Loucy (cell line): ENCODE data around the gene HEXIM2.

Experiments
- H2AFZ ChIP-seq: fragments of 200-600 bp; sonication (generic); 2 replicates; pipeline ENCODE4 v1.6.0; 2016; ENCODE audit warnings: antibody characterized with exemption, mild to moderate bottlenecking, low read length, moderate library complexity
- H3F3A ChIP-seq: fragments of 200-600 bp; 2 replicates; pipeline ENCODE4 v1.6.0; 2016; ENCODE audit warnings: antibody characterized with exemption, low read depth, mild to moderate bottlenecking
- H3K27me3 ChIP-seq: fragments of 200-600 bp; sonication (generic); 2 replicates; pipeline ENCODE4 v1.6.1; 2014; ENCODE audit warnings: low read length, mild to moderate bottlenecking; ENCODE audit not compliant: insufficient read depth, poor library complexity, severe bottlenecking
- H3K36me3 ChIP-seq: fragments of 200-600 bp; sonication (generic); 2 replicates; pipeline ENCODE4 v1.6.1; 2016; ENCODE audit warnings: low read length; ENCODE audit not compliant: insufficient read depth
- H3K4me1 ChIP-seq: fragments of 200-600 bp; sonication (generic); 2 replicates; pipeline ENCODE4 v1.5.1; 2014; ENCODE audit warnings: low read length, mild to moderate bottlenecking; ENCODE audit not compliant: insufficient read depth, poor library complexity, severe bottlenecking
- H3K4me2 ChIP-seq: fragments of 200-600 bp; sonication (generic); 2 replicates; pipeline ENCODE4 v1.6.0; 2014; ENCODE audit warnings: antibody characterized with exemption, low read length, low read depth, mild to moderate bottlenecking; ENCODE audit not compliant: poor library complexity, severe bottlenecking
- H3K4me3 ChIP-seq: fragments of 200-600 bp; sonication (generic); 2 replicates; pipeline ENCODE4 v1.5.1; 2014; ENCODE audit warnings: low read length, mild to moderate bottlenecking, mixed read lengths; ENCODE audit not compliant: poor library complexity, severe bottlenecking
- H3K79me2 ChIP-seq: fragments of 200-600 bp; sonication (generic); 2 replicates; pipeline ENCODE4 v1.6.1; 2014; ENCODE audit warnings: low read length; ENCODE audit not compliant: insufficient read depth
- H3K9ac ChIP-seq: fragments of 200-600 bp; sonication (generic); 2 replicates; pipeline ENCODE4 v1.6.0; 2014; ENCODE audit warnings: mild to moderate bottlenecking, low read depth, low read length, moderate library complexity; ENCODE audit not compliant: poor library complexity, severe bottlenecking
- H3K9me2 ChIP-seq: fragments of 200-600 bp; sonication (generic); replicated peaks from 2 replicates; pipeline ENCODE4 v1.6.1; 2016; ENCODE audit warnings: low read depth, low read length, mixed read lengths
- H3K9me3 ChIP-seq: fragments of 200-600 bp; sonication (generic); 2 replicates; pipeline ENCODE4 v1.6.1; 2014; ENCODE audit warnings: mild to moderate bottlenecking, antibody characterized with exemption, low read length, low read depth; ENCODE audit not compliant: insufficient read depth
- H4K20me1 ChIP-seq: fragments of 200-600 bp; sonication (generic); 2 replicates; pipeline ENCODE4 v1.6.0; 2014; ENCODE audit warnings: antibody characterized with exemption, low read length, mild to moderate bottlenecking; ENCODE audit not compliant: insufficient read depth, poor library complexity, severe bottlenecking
- CTCF ChIP-seq: fragments of 200-600 bp; sonication (generic); conservative IDR thresholded peaks from 2 replicates; pipeline ENCODE4 v1.5.1; 2014; ENCODE audit warnings: mild to moderate bottlenecking, antibody characterized with exemption, low read length
- EZH2phosphoT487 ChIP-seq: fragments of 200-600 bp; IDR thresholded peaks from 2 replicates; pipeline ENCODE4 v1.6.1; 2018; ENCODE audit warnings: antibody characterized with exemption, mild to moderate bottlenecking, moderate library complexity, borderline replicate concordance

The HEXIM2 gene

GRCh38 chr17:45114117-45114932 lies 47.4 kb upstream of the HEXIM2 start:
- TF ChIP-seq EZH2phosphoT487 (no peak), CTCF (no peak)
- Histone ChIP-seq H3K4me1 (no peaks in the 10 kb centered on the region), H3K9me3 (no peaks in the 10 kb centered on the region), H3K4me2 (no peak overlapping the region), H3F3A (no peaks in the 10 kb centered on the region), H3K79me2 (no peaks in the 10 kb centered on the region), H3K27me3 (no peaks in the 10 kb centered on the region), H2AFZ (no peak overlapping the region), H3K36me3 (no peaks in the 10 kb centered on the region), H3K9ac (no peak overlapping the region), H3K4me3 (no peak overlapping the region), H3K9me2 (no peaks in the 10 kb centered on the region), H4K20me1 (no peaks in the 10 kb centered on the region)

- no peaks in the 10 kb centered on the region for H3K79me2 ChIP-seq
- TF ChIP-seq CTCF = no peak
- no peak for TF ChIP-seq EZH2phosphoT487
- H3K9ac ChIP-seq = no peak overlapping the region
- no peak overlapping the region for H3K4me2 ChIP-seq
- H4K20me1 ChIP-seq = no peaks in the 10 kb centered on the region
- H2AFZ ChIP-seq = no peak overlapping the region
- H3K9me2 ChIP-seq = no peaks in the 10 kb centered on the region
- no peaks in the 10 kb centered on the region for H3F3A ChIP-seq
- H3K4me3 ChIP-seq = no peak overlapping the region
- H3K4me1 ChIP-seq = no peaks in the 10 kb centered on the region
- no peaks in the 10 kb centered on the region for H3K27me3 ChIP-seq
- no peaks in the 10 kb centered on the region for H3K9me3 ChIP-seq
- no peaks in the 10 kb centered on the region for H3K36me3 ChIP-seq
Measured at GRCh38 chr17:45115015-45115625, 46.6 kb upstream of the HEXIM2 start.

- Histone ChIP-seq H3K27me3 (no peaks in the 10 kb centered on the region), H3K4me1 (no peaks in the 10 kb centered on the region), H3F3A (no peaks in the 10 kb centered on the region), H2AFZ (no peak overlapping the region), H3K36me3 (no peaks in the 10 kb centered on the region), H3K9me3 (no peaks in the 10 kb centered on the region), H3K4me2 (no peak overlapping the region), H3K79me2 (no peaks in the 10 kb centered on the region), H4K20me1 (no peaks in the 10 kb centered on the region), H3K4me3 (no peak overlapping the region), H3K9ac (no peak overlapping the region), H3K9me2 (no peaks in the 10 kb centered on the region)
- TF ChIP-seq EZH2phosphoT487 = no peak
- no peak for TF ChIP-seq CTCF
Measured at GRCh38 chr17:45115871-45116270, 45.8 kb upstream of the HEXIM2 start.
